ENCODE measurements around the gene GCH1. TPM values are rescaled to one million over a fixed set of nuclear protein-coding genes. Genes with fewer than 3 reads are reported as not detected.
A peak's percentile ranks its signal among the peaks of the same experiment; 100 is the strongest.
"Not testable (repeated sequence)": the region's sequence is repeated elsewhere in the genome, so short reads cannot be mapped to it uniquely, and the experiment has no call there.

GCH1 gene
- total RNA-seq, 6 experiments from 2014 or later: 41.5 to 93.6 (median 58.1) TPM

GRCh38 chr14:54916101-54916500 is 13.5 kb upstream of the GCH1 start:
- H3K36me3 ChIP-seq: no peaks in the 10 kb centered on the region
- 95% methylated on average over 1 of the region's 1 CpG for WGBS (ENCODE audit: insufficient coverage, low coverage, low lambda C conversion rate, missing lambda C conversion rate)
- H3K4me1 ChIP-seq: no peaks in the 10 kb centered on the region
- no peak for DNase-seq
- no peaks in the 10 kb centered on the region for H3K9me3 ChIP-seq
- H3K27ac ChIP-seq: no peak overlapping the region
- H3K27me3 ChIP-seq: no peaks in the 10 kb centered on the region
- intact Hi-C loops (cut with DNase I): no loop called here
- no peak for ATAC-seq
- no peak for TF ChIP-seq POLR2A (IDR thresholded peaks at IDR 0.05)
- TF ChIP-seq, protein P1, sequence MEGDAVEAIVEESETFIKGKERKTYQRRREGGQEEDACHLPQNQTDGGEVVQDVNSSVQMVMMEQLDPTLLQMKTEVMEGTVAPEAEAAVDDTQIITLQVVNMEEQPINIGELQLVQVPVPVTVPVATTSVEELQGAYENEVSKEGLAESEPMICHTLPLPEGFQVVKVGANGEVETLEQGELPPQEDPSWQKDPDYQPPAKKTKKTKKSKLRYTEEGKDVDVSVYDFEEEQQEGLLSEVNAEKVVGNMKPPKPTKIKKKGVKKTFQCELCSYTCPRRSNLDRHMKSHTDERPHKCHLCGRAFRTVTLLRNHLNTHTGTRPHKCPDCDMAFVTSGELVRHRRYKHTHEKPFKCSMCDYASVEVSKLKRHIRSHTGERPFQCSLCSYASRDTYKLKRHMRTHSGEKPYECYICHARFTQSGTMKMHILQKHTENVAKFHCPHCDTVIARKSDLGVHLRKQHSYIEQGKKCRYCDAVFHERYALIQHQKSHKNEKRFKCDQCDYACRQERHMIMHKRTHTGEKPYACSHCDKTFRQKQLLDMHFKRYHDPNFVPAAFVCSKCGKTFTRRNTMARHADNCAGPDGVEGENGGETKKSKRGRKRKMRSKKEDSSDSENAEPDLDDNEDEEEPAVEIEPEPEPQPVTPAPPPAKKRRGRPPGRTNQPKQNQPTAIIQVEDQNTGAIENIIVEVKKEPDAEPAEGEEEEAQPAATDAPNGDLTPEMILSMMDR (IDR thresholded peaks at IDR 0.05): no peak
- no peak overlapping the region for H3K4me3 ChIP-seq

GRCh38 chr14:54909817-54910558 is 7.4 kb upstream of the GCH1 start:
- no peak overlapping the region for H3K27ac ChIP-seq
- no peaks in the 10 kb centered on the region for H3K36me3 ChIP-seq
- no peak overlapping the region for H3K4me3 ChIP-seq
- intact Hi-C loops (cut with DNase I): no loop called here
- H3K9me3 ChIP-seq: no peaks in the 10 kb centered on the region
- DNase-seq (no peak), ATAC-seq (no peak)
- no peaks in the 10 kb centered on the region for H3K27me3 ChIP-seq
- WGBS (ENCODE audit: insufficient coverage, low coverage, low lambda C conversion rate, missing lambda C conversion rate): 87% methylated on average over 5 of the region's 5 CpGs
- TF ChIP-seq POLR2A (IDR thresholded peaks at IDR 0.05): no peak
- TF ChIP-seq, protein P1 (IDR thresholded peaks at IDR 0.05): no peak
- H3K4me1 ChIP-seq: no peaks in the 10 kb centered on the region

DNA sequence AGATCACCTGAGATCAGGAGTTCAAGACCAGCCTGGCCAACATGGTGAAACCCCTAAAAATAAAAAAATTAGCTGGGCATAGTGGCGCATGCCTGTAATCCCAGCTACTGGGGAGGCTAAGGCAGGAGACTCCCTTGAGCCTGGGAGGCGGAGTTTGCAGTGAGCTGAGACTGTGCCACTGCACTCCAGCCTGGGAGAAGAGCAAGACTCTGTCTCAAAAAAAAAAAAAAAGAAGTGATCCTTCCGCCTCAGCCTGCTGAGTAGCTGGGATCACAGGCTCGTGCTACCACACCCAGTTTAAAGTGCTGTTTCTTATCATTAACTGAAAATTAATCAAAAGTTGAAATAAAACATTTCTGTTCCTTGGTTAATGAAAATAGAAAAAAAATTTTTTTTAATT is 6.3 kb upstream of the GCH1 start:
- H3K27me3 ChIP-seq; DNase-seq; H3K4me3 ChIP-seq; H3K9me3 ChIP-seq; H3K36me3 ChIP-seq; H3K27ac ChIP-seq; H3K4me1 ChIP-seq; intact Hi-C loops (cut with DNase I): not testable (repeated sequence)
- WGBS (ENCODE audit: insufficient coverage, low coverage, low lambda C conversion rate, missing lambda C conversion rate): 82% methylated on average over 4 of the region's 4 CpGs
- peak in 2 of 4 donors; percentile 35 to 45 for ATAC-seq

- Histone ChIP-seq H3K4me3 (no peak overlapping the region), H3K4me1 (peaks cover 0 to 3% (median 0%) of the 10 kb centered on the region in 4 donors), H3K36me3 (no peaks in the 10 kb centered on the region), H3K9me3 (no peaks in the 10 kb centered on the region), H3K27ac (no peak overlapping the region), H3K27me3 (no peaks in the 10 kb centered on the region)
- ATAC-seq (peak in 1 of 4 donors; percentile 42), DNase-seq (no peak)
- intact Hi-C loops (cut with DNase I): no loop called here
- no peak for TF ChIP-seq POLR2A (IDR thresholded peaks at IDR 0.05)
- TF ChIP-seq, protein P1 (IDR thresholded peaks at IDR 0.05): no peak
- WGBS (ENCODE audit: insufficient coverage, low coverage, low lambda C conversion rate, missing lambda C conversion rate): 68% methylated on average over 4 of the region's 4 CpGs
Measured at GRCh38 chr14:54908190-54908589, 5.6 kb upstream of the GCH1 start.

GRCh38 chr14:54906075-54906474 is 3.4 kb upstream of the GCH1 start:
- peaks cover 0 to 5% (median 0%) of the 10 kb centered on the region in 4 donors for H3K4me1 ChIP-seq
- no peak overlapping the region for H3K27ac ChIP-seq
- intact Hi-C loops (cut with DNase I): no loop called here
- no peaks in the 10 kb centered on the region for H3K27me3 ChIP-seq
- ATAC-seq (no peak), DNase-seq (no peak)
- no peak overlapping the region for H3K4me3 ChIP-seq
- H3K9me3 ChIP-seq: no peaks in the 10 kb centered on the region
- TF ChIP-seq POLR2A (IDR thresholded peaks at IDR 0.05): no peak
- TF ChIP-seq, protein P1 (IDR thresholded peaks at IDR 0.05): no peak
- no peaks in the 10 kb centered on the region for H3K36me3 ChIP-seq

Data from right lobe of liver (tissue), 6 donors.